HG03039 (cell line): ENCODE results near the gene GPR101.
"Not testable (repeated sequence)": the region's sequence is repeated elsewhere in the genome, so short reads cannot be mapped to it uniquely, and the experiment has no call there.

ENCODE experiments used
- ATAC-seq: cut with Tn5 transposase; IDR thresholded peaks from one replicate; pipeline ENCODE4 v1.9.1; 2021; ENCODE audit warnings: mild to moderate bottlenecking, moderate library complexity; ENCODE audit not compliant: unreplicated experiment

GPR101 gene

GRCh38 chrX:137028699-137029098 lies 5.1 kb downstream of the GPR101 start:
- no peak for ATAC-seq

- ATAC-seq, result no peak
Observed at GRCh38 chrX:137025930-137026329, 7.9 kb downstream of the GPR101 start.

GRCh38 chrX:137000236-137000635 lies 33.6 kb downstream of the GPR101 start:
- not testable (repeated sequence) for ATAC-seq

GRCh38 chrX:136999024-136999423 lies 34.8 kb downstream of the GPR101 start:
- no peak for ATAC-seq
